Breast epithelium (tissue), 3 donors: Measurements from ENCODE around the gene SPN.

Source experiments
- POLR2A ChIP-seq: fragments of 450-650 bp; IDR thresholded peaks from one replicate; pipeline ENCODE4 v1.6.1; 2016; ENCODE audit warnings: antibody characterized with exemption, mild to moderate bottlenecking, moderate library complexity
- POLR2AphosphoS5 ChIP-seq, 3 donors: sonication (generic); formaldehyde crosslinking; IDR thresholded peaks; one replicate each; pipeline ENCODE4 v1.6.1; 2017; ENCODE audit warnings: antibody characterized with exemption in 3 of 3

- no peak for TF ChIP-seq POLR2AphosphoS5 (IDR thresholded peaks at IDR 0.05)
- TF ChIP-seq POLR2A: no peak
These were observed 46.0 kb downstream of the SPN start for GRCh38 chr16:29708917-29709600.
